Smooth muscle cell (in vitro differentiated cells): ENCODE results near the gene SLCO4C1. TPM values are rescaled to one million over a fixed set of nuclear protein-coding genes. Genes with fewer than 3 reads are reported as not detected.
A peak's percentile ranks its signal among the peaks of the same experiment; 100 is the strongest.

Experiments used
- DNase-seq: peaks from one replicate; lab custom pipeline; 2025; ENCODE audit not compliant: unreplicated experiment; lab: John Stamatoyannopoulos, UW
- H2AFZ ChIP-seq: fragments of 200-600 bp; sonication (generic); 2 replicates; pipeline ENCODE4 v1.6.0; 2016; ENCODE audit warnings: antibody characterized with exemption, low read depth, mild to moderate bottlenecking
- H3F3A ChIP-seq: fragments of 200-600 bp; sonication (generic); 2 replicates; pipeline ENCODE4 v1.6.0; 2017; ENCODE audit warnings: antibody characterized with exemption, low read depth
- H3K27ac ChIP-seq: fragments of 200-600 bp; sonication (generic); 2 replicates; pipeline ENCODE4 v1.5.1; 2016; ENCODE audit warnings: low read depth, mild to moderate bottlenecking
- H3K27me3 ChIP-seq: fragments of 200-600 bp; sonication (generic); 2 replicates; pipeline ENCODE4 v1.6.1; 2016; ENCODE audit warnings: low read depth, mild to moderate bottlenecking
- H3K36me3 ChIP-seq: fragments of 200-600 bp; sonication (generic); 2 replicates; pipeline ENCODE4 v1.5.1; 2016; ENCODE audit warnings: low read depth
- H3K4me1 ChIP-seq: fragments of 200-600 bp; sonication (generic); 2 replicates; pipeline ENCODE4 v1.5.1; 2016; ENCODE audit warnings: low read depth
- H3K4me2 ChIP-seq: fragments of 200-600 bp; sonication (generic); 2 replicates; pipeline ENCODE4 v1.6.0; 2016; ENCODE audit warnings: mild to moderate bottlenecking
- H3K4me3 ChIP-seq: fragments of 200-600 bp; sonication (generic); 2 replicates; pipeline ENCODE4 v1.5.1; 2016; ENCODE audit warnings: mild to moderate bottlenecking
- H3K79me2 ChIP-seq: fragments of 200-600 bp; sonication (generic); 2 replicates; pipeline ENCODE4 v1.6.0; 2016; ENCODE audit warnings: low read depth, mild to moderate bottlenecking
- H3K9ac ChIP-seq: fragments of 200-600 bp; sonication (generic); 2 replicates; pipeline ENCODE4 v1.6.0; 2016; ENCODE audit warnings: low read depth
- H3K9me3 ChIP-seq: fragments of 200-600 bp; sonication (generic); replicated peaks from 2 replicates; pipeline ENCODE4 v1.5.1; 2016; ENCODE audit warnings: low read depth
- H4K20me1 ChIP-seq: fragments of 200-600 bp; sonication (generic); 2 replicates; pipeline ENCODE4 v1.6.0; 2016; ENCODE audit warnings: low read depth
- WGBS: methylation state at CpG from one replicate; pipeline ENCODE4 v1.1.7; 2016; ENCODE audit warnings: low lambda C conversion rate; 5-methylcytosine and 5-hydroxymethylcytosine counted together
- polyA plus RNA-seq: library from polyadenylated mRNA; unstranded; fragments of >200 nt; fragmentation: Nextera tagmentation; extraction: Ambion mirVana; gene quantifications from 2 replicates; pipeline ENCODE4 v1.2.1, GENCODE V29; 2016
- total RNA-seq: library from RNA; depleted of rRNA; stranded (reverse); fragments of >200 nt; gene quantifications from 2 replicates; pipeline ENCODE4 v1.2.3, GENCODE V29; 2014
- TF ChIP-seq, protein P1 (sequence below): fragments of 200-600 bp; sonication (generic); IDR thresholded peaks from 2 replicates; pipeline ENCODE4 v1.5.1; 2017; ENCODE audit warnings: borderline replicate concordance, mild to moderate bottlenecking, antibody characterized with exemption; ENCODE audit not compliant: insufficient read depth, poor library complexity, severe bottlenecking

The SLCO4C1 gene
- total and polyA plus RNA-seq, 2 experiments from 2014 or later = 0.36 TPM; not detected in 1

DNA sequence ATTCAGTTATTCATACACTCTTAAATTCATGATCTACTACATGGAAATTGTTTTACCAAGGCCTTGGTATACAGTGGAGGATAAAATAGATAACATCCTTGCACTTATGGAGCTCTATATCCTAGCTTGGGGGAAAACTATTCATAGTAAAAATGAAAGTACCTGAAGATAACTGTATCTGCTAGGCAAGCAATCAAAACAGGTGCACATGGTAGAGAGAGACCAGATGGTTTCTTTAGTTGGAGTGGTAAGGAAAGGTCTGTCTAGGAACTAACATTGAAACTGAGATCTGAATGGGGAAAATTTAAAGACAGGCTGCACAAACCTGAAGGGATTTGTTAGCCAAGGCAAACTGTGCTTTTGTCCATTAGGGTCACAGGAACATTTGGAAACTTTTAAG lies 11.1 kb upstream of the SLCO4C1 start:
- Histone ChIP-seq H3K9me3 (no peaks in the 10 kb centered on the region), H3F3A (no peaks in the 10 kb centered on the region), H3K79me2 (no peaks in the 10 kb centered on the region), H3K4me3 (no peak overlapping the region), H3K27me3 (no peaks in the 10 kb centered on the region), H3K4me2 (no peak overlapping the region), H4K20me1 (no peaks in the 10 kb centered on the region), H3K4me1 (no peaks in the 10 kb centered on the region), H3K36me3 (no peaks in the 10 kb centered on the region), H3K27ac (no peak overlapping the region), H3K9ac (no peak overlapping the region), H2AFZ (no peak overlapping the region)
- DNase-seq = no peak
- TF ChIP-seq, protein P1, sequence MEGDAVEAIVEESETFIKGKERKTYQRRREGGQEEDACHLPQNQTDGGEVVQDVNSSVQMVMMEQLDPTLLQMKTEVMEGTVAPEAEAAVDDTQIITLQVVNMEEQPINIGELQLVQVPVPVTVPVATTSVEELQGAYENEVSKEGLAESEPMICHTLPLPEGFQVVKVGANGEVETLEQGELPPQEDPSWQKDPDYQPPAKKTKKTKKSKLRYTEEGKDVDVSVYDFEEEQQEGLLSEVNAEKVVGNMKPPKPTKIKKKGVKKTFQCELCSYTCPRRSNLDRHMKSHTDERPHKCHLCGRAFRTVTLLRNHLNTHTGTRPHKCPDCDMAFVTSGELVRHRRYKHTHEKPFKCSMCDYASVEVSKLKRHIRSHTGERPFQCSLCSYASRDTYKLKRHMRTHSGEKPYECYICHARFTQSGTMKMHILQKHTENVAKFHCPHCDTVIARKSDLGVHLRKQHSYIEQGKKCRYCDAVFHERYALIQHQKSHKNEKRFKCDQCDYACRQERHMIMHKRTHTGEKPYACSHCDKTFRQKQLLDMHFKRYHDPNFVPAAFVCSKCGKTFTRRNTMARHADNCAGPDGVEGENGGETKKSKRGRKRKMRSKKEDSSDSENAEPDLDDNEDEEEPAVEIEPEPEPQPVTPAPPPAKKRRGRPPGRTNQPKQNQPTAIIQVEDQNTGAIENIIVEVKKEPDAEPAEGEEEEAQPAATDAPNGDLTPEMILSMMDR = no peak

DNA sequence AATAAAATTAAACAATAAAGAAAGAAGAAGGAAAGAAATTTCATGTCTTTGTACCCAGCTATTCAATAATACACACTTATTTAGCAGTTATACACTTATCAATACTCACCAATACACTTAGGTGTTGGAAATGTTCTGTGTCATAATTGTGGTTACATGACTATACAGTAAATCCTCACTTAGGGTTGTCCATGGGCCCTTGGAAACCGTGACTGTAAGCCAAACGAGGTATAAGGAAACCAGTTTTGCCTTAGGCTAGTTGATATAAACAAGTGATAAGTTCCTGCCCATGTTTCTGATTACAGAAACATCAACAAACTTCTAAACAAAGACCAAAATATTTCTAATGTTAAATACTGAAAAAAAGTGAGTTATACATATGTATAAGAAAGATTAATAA lies 10.0 kb upstream of the SLCO4C1 start:
- H3K79me2 ChIP-seq = no peaks in the 10 kb centered on the region
- no peaks in the 10 kb centered on the region for H3K27me3 ChIP-seq
- no peaks in the 10 kb centered on the region for H3K4me1 ChIP-seq
- H3F3A ChIP-seq = no peaks in the 10 kb centered on the region
- H3K9me3 ChIP-seq = no peaks in the 10 kb centered on the region
- no peaks in the 10 kb centered on the region for H4K20me1 ChIP-seq
- TF ChIP-seq, protein P1 = no peak
- no peak for DNase-seq
- no peak overlapping the region for H3K27ac ChIP-seq
- no peak overlapping the region for H3K4me3 ChIP-seq
- no peaks in the 10 kb centered on the region for H3K36me3 ChIP-seq
- H3K9ac ChIP-seq = no peak overlapping the region
- H3K4me2 ChIP-seq = no peak overlapping the region
- no peak overlapping the region for H2AFZ ChIP-seq
- 46% methylated on average over 2 of the region's 2 CpGs for WGBS

DNA sequence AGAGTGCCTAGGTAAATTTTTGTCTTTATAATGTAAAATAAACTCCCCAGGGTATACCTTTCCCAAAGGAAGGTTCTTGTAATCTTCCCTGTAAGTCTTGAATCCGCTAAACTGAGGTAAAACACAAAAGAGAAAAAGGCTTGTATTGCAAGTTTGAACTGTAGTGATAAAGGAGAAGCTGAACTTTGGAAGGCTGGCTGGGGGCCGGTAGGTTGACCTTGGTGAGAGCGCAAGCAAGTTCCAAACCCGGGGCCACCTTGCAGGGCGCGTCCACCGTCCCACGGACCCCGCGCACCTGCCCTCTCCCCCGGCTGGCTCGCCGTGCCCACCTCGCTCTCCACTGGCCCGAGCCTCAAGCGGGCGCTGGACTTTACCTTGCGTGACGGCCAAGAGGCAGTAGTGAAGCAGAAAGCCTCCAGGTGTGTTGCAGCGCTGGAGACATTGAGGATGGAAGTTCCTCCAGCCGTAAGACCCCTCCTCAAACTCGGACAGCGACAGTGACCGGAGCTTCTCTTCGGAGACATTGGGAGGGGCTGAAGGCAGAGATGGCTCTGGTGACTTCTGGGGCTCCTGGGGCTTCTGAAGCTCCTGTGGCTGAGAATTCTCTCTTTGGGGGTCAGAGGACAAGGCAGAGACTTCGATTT lies 428 bp downstream of the SLCO4C1 start:
- WGBS = 0% methylated on average over 26 of the region's 26 CpGs
- DNase-seq = no peak
- H3K36me3 ChIP-seq = no peaks in the 10 kb centered on the region
- peak overlapping the region; percentile 84 for H2AFZ ChIP-seq
- no peak overlapping the region for H3K9ac ChIP-seq
- no peaks in the 10 kb centered on the region for H3K9me3 ChIP-seq
- peak overlapping the region; percentile 62 for H3K4me3 ChIP-seq
- peaks cover 6% of the 10 kb centered on the region for H3K27me3 ChIP-seq
- H4K20me1 ChIP-seq = no peaks in the 10 kb centered on the region
- peak overlapping the region; percentile 89 for H3K4me2 ChIP-seq
- H3F3A ChIP-seq = no peaks in the 10 kb centered on the region
- peaks cover 4% of the 10 kb centered on the region for H3K4me1 ChIP-seq
- H3K27ac ChIP-seq = no peak overlapping the region
- H3K79me2 ChIP-seq = no peaks in the 10 kb centered on the region
- TF ChIP-seq, protein P1 = no peak

DNA sequence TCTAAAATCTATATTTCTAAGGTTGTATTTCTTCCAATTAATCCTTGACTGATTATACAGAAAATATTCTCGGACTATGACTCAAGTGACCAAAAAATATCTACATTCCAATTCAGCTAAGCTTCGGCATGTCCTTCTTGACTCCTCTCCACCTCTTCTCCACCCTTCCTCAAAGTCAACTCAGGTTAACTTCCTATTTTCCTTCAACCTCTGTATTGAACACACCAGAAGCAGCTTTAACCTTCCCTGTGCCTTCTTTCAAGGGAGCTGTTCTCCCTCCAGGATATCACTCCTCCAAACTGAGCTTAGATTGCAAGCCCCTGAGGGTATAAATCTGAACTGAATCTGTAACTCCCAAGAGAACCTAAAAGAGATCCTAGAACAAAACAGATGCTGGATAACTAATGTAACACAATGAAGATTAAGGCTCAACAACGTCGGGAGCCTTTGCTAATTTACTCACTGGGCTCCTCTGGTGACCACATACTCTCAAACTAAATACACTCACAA lies 1.1 kb downstream of the SLCO4C1 start:
- Histone ChIP-seq H3K4me3 (peak overlapping the region; percentile 62), H3K36me3 (no peaks in the 10 kb centered on the region), H3F3A (no peaks in the 10 kb centered on the region), H3K9ac (no peak overlapping the region), H3K4me1 (peaks cover 4% of the 10 kb centered on the region), H3K27ac (no peak overlapping the region), H3K4me2 (peak overlapping the region; percentile 89), H3K79me2 (no peaks in the 10 kb centered on the region), H3K9me3 (no peaks in the 10 kb centered on the region), H2AFZ (peak overlapping the region; percentile 84), H3K27me3 (peaks cover 6% of the 10 kb centered on the region), H4K20me1 (no peaks in the 10 kb centered on the region)
- TF ChIP-seq, protein P1 = no peak
- WGBS = 22% methylated on average over 4 of the region's 4 CpGs
- DNase-seq = no peak
